Caco-2 (cell line): ENCODE data around the gene CCNB1. TPM values are rescaled to one million over a fixed set of nuclear protein-coding genes. Genes with fewer than 3 reads are reported as not detected.
"Not testable (repeated sequence)": the region's sequence is repeated elsewhere in the genome, so short reads cannot be mapped to it uniquely, and the experiment has no call there.

Experiments
- BruUV-seq: library from RNA; stranded (reverse); fragments of 400-500 nt; replicated peaks from 2 replicates; lab custom pipeline; 2021; lab: Mats Ljungman, UMichigan
- CTCF ChIA-PET: fragments of 300-600 bp; sonication (Branson Sonifier 250); formaldehyde crosslinking; loops from one replicate; lab custom pipeline; 2022; ENCODE audit warnings: antibody characterized with exemption; lab: Charles Lee
- POLR2A ChIA-PET: fragments of 300-600 bp; sonication (Branson Sonifier 250); formaldehyde crosslinking; loops from one replicate; lab custom pipeline; 2022; ENCODE audit warnings: antibody characterized with exemption; lab: Charles Lee
- DNase-seq, 2 experiments: peaks; one replicate each; pipeline versions ENCODE4 v3.0.0 to v3.0.0-alpha.2; 2020 to 2022
- H3K27me3 ChIP-seq: replicated peaks from 2 replicates; pipeline ENCODE4 v1.6.0; 2011; ENCODE audit warnings: low read length; ENCODE audit not compliant: control insufficient read depth, insufficient read depth
- H3K36me3 ChIP-seq: 2 replicates; pipeline ENCODE4 v1.5.1; 2011; ENCODE audit warnings: low read length; ENCODE audit not compliant: control insufficient read depth, insufficient read depth
- H3K4me1 ChIP-seq: fragments of 250-450 bp; sonication (Bioruptor Pico); 2 replicates; pipeline ENCODE4 v1.5.1; 2020; ENCODE audit warnings: mild to moderate bottlenecking
- H3K4me3 ChIP-seq: 2 replicates; pipeline ENCODE4 v1.5.1; 2011; ENCODE audit warnings: low read depth, mild to moderate bottlenecking, control low read depth, low read length
- H3K9me3 ChIP-seq: fragments of 250-450 bp; sonication (Bioruptor Pico); 2 replicates; pipeline ENCODE4 v1.5.1; 2020; ENCODE audit warnings: mild to moderate bottlenecking, moderate library complexity
- H3K27ac Mint-ChIP-seq: one replicate; pipeline ENCODE4 v1.8.0; 2022; ENCODE audit warnings: mixed read lengths; ENCODE audit not compliant: unreplicated experiment
- H3K27me3 Mint-ChIP-seq: one replicate; pipeline ENCODE4 v1.8.0; 2022; ENCODE audit warnings: mixed read lengths; ENCODE audit not compliant: insufficient read depth, unreplicated experiment
- H3K36me3 Mint-ChIP-seq: one replicate; pipeline ENCODE4 v1.8.0; 2022; ENCODE audit warnings: mild to moderate bottlenecking, mixed read lengths; ENCODE audit not compliant: insufficient read depth, unreplicated experiment
- H3K4me1 Mint-ChIP-seq: one replicate; pipeline ENCODE4 v1.8.0; 2022; ENCODE audit warnings: low read depth, mixed read lengths; ENCODE audit not compliant: unreplicated experiment
- H3K4me3 Mint-ChIP-seq: one replicate; pipeline ENCODE4 v1.8.0; 2022; ENCODE audit warnings: mild to moderate bottlenecking, moderate library complexity, mixed read lengths; ENCODE audit not compliant: unreplicated experiment
- H3K9me3 Mint-ChIP-seq: one replicate; pipeline ENCODE4 v1.8.0; 2022; ENCODE audit warnings: mixed read lengths; ENCODE audit not compliant: unreplicated experiment
- CTCF ChIP-seq, 2 experiments: fragments of 200-600 bp in 1 of 2; IDR thresholded peaks; 1 replicate in 1 of 2; 2 replicates in 1 of 2; pipeline versions ENCODE4 v1.5.1 to v1.8.0; 2011 to 2022; ENCODE audit warnings: antibody characterized with exemption in 1 of 2, control low read depth in 1 of 2, inconsistent platforms in 1 of 2, low read depth in 1 of 2, low read length in 1 of 2, mild to moderate bottlenecking in 1 of 2, moderate library complexity in 1 of 2; ENCODE audit not compliant: insufficient read depth in 1 of 2, severe bottlenecking in 1 of 2, unreplicated experiment in 1 of 2
- intact Hi-C: fragments of 100-400 bp; cut with micrococcal nuclease; formaldehyde crosslinking; loops from one replicate; pipeline ENCODE4 v1.10.0; 2022; ENCODE audit not compliant: unreplicated experiment
- total RNA-seq: library from RNA; stranded (reverse); gene quantifications from 2 replicates; pipeline ENCODE4 v1.2.3, GENCODE V29; 2022

CCNB1 gene
- total RNA-seq, 1 experiment from 2014 or later, result 338 TPM

DNA sequence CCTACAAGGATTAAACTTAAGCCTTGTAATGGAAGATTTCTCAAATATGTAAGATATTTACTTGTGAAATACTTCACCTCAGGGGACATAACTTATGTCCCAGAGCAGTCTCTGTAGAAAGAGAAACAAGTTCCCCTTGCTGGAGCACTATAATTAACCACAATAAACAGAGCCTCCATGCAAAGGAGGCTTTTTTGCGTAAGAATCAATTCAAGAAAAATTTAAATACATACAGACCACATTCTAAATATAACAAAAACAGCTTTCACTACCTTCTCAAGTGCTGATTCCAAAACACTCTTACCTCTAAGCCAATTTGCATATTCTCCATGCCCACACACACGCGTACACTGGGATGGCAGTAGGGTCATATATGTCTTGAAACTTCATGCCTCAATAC lies 30.7 kb upstream of the CCNB1 start:
- no peak overlapping the region for H3K4me3 Mint-ChIP-seq
- Histone ChIP-seq H3K9me3 (peaks cover 8% of the 10 kb centered on the region), H3K27me3 (no peaks in the 10 kb centered on the region), H3K4me1 (peaks cover 6% of the 10 kb centered on the region; the same call in 1 of the 2 replicates), H3K36me3 (no peaks in the 10 kb centered on the region), H3K4me3 (no peak overlapping the region)
- CTCF ChIA-PET, result no interaction called here
- BruUV-seq, result no TSS peak
- no peak for DNase-seq
- no peaks in the 10 kb centered on the region for H3K36me3 Mint-ChIP-seq
- POLR2A ChIA-PET, result no interaction called here
- no peaks in the 10 kb centered on the region for H3K9me3 Mint-ChIP-seq
- peaks cover 10% of the 10 kb centered on the region for H3K4me1 Mint-ChIP-seq
- no peaks in the 10 kb centered on the region for H3K27me3 Mint-ChIP-seq
- peak overlapping the region; percentile 53 for H3K27ac Mint-ChIP-seq
- intact Hi-C loops, result no loop called here
- no peak for TF ChIP-seq CTCF (IDR thresholded peaks at IDR 0.05; ENCODE audit: insufficient read depth in 1 of 2, low read depth in 1 of 2, low read length in 1 of 2, severe bottlenecking in 1 of 2, unreplicated experiment in 1 of 2)

DNA sequence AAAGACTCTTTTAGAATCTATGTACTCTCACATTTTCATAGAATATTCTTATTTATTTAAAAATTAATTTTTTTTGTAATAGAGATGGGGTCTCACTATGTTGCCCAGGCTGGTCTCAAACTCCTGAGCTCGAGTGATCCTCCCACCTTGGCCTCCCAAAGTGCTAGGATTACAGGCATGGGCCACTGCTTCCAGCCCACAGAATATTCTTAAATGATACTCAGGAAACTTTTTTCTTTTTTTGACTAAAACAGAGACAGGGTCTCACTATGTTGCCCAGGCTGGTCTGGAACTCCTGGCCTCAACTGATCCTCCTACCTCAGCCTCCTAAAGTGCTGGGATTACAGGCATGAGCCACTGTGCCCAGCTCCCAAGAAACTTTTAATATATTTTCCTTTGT lies 29.7 kb upstream of the CCNB1 start:
- H3K27ac Mint-ChIP-seq, H3K4me1 ChIP-seq, H3K36me3 Mint-ChIP-seq, intact Hi-C loops, POLR2A ChIA-PET, H3K27me3 Mint-ChIP-seq, DNase-seq, H3K27me3 ChIP-seq, H3K4me3 ChIP-seq, H3K9me3 Mint-ChIP-seq, CTCF ChIA-PET, H3K4me3 Mint-ChIP-seq, H3K36me3 ChIP-seq, BruUV-seq: not testable (repeated sequence)
- peaks cover 10% of the 10 kb centered on the region for H3K4me1 Mint-ChIP-seq
- H3K9me3 ChIP-seq, result peaks cover 10% of the 10 kb centered on the region

DNA sequence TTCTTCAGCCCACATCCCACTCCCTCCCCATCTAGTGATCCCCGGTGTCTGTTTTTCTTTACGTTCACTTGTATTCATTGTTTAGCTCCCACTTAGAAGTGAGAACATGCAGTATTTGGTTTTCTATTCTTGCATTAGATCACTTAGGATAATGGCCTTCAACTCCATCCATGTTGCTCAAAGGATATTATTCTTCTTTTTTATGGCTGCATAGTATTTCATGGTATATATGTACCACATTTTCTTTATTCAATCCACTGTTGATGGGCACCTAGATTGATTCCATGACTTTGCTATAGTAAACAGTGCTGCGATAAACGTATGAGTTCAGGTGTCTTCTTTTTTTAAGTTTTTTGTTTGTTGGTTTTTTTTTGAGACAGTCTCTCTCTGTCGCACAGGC lies 29.1 kb upstream of the CCNB1 start:
- no peak for DNase-seq
- H3K9me3 Mint-ChIP-seq, result peaks cover 9% of the 10 kb centered on the region
- BruUV-seq, result no TSS peak
- no peak overlapping the region for H3K4me3 Mint-ChIP-seq
- no peaks in the 10 kb centered on the region for H3K27me3 ChIP-seq
- TF ChIP-seq CTCF (IDR thresholded peaks at IDR 0.05; ENCODE audit: insufficient read depth in 1 of 2, low read depth in 1 of 2, low read length in 1 of 2, severe bottlenecking in 1 of 2, unreplicated experiment in 1 of 2), result no peak
- H3K4me1 ChIP-seq, result peaks cover 6% of the 10 kb centered on the region; the same call in 1 of the 2 replicates
- no peak overlapping the region for H3K27ac Mint-ChIP-seq
- no peaks in the 10 kb centered on the region for H3K36me3 Mint-ChIP-seq
- ChIA-PET POLR2A (no interaction called here), CTCF (no interaction called here)
- no peak overlapping the region for H3K4me3 ChIP-seq
- H3K27me3 Mint-ChIP-seq, result no peaks in the 10 kb centered on the region
- peaks cover 10% of the 10 kb centered on the region for H3K9me3 ChIP-seq
- peaks cover 10% of the 10 kb centered on the region for H3K4me1 Mint-ChIP-seq
- intact Hi-C loops, result no loop called here
- no peaks in the 10 kb centered on the region for H3K36me3 ChIP-seq

- intact Hi-C loops, result no loop called here
- H3K4me3 Mint-ChIP-seq, result no peak overlapping the region
These were observed 28.2 kb upstream of the CCNB1 start for GRCh38 chr5:69138766-69139165.

More at GRCh38 chr5:69138766-69139165, 28.2 kb upstream of the CCNB1 start:
- DNase-seq, result no peak
- peaks cover 6% of the 10 kb centered on the region; the same call in 1 of the 2 replicates for H3K4me1 ChIP-seq
- POLR2A ChIA-PET, result no interaction called here
- peaks cover 10% of the 10 kb centered on the region for H3K9me3 ChIP-seq
- H3K27ac Mint-ChIP-seq, result no peak overlapping the region
- no peak for TF ChIP-seq CTCF (IDR thresholded peaks at IDR 0.05; ENCODE audit: insufficient read depth in 1 of 2, low read depth in 1 of 2, low read length in 1 of 2, severe bottlenecking in 1 of 2, unreplicated experiment in 1 of 2)
- no TSS peak for BruUV-seq
- no peak overlapping the region for H3K4me3 ChIP-seq
- CTCF ChIA-PET, result no interaction called here
- peaks cover 10% of the 10 kb centered on the region for H3K4me1 Mint-ChIP-seq
- H3K27me3 Mint-ChIP-seq, result no peaks in the 10 kb centered on the region
- H3K27me3 ChIP-seq, result no peaks in the 10 kb centered on the region
- no peaks in the 10 kb centered on the region for H3K36me3 Mint-ChIP-seq
- H3K9me3 Mint-ChIP-seq, result peaks cover 9% of the 10 kb centered on the region
- H3K36me3 ChIP-seq, result no peaks in the 10 kb centered on the region
